K562 (cell line): ENCODE data around the gene CFAP70. TPM values are rescaled to one million over a fixed set of nuclear protein-coding genes. Genes with fewer than 3 reads are reported as not detected.
A peak's percentile ranks its signal among the peaks of the same experiment; 100 is the strongest.

Experiments
- BRCA1 ChIP-seq, 2 experiments: fragments of 450-650 bp in 1 of 2; sonication (generic) in 1 of 2; formaldehyde crosslinking in 1 of 2; IDR thresholded peaks; 2 replicates each; pipeline versions ENCODE4 v1.5.0 to v1.6.1; 2017 to 2020; ENCODE audit warnings: mild to moderate bottlenecking in 1 of 2, missing genetic modification reagents in 1 of 2
- COPS2 ChIP-seq: fragments of 450-650 bp; conservative IDR thresholded peaks from 2 replicates; pipeline ENCODE4 v1.6.1; 2016; ENCODE audit warnings: mild to moderate bottlenecking, moderate library complexity
- E2F3 ChIP-seq: fragments of 250-450 bp; sonication (Bioruptor Pico); IDR thresholded peaks from 2 replicates; pipeline ENCODE4 v1.4.0; 2020; ENCODE audit warnings: mild to moderate bottlenecking
- GATA2 ChIP-seq: sonication (generic); formaldehyde crosslinking; IDR thresholded peaks from 2 replicates; pipeline ENCODE4 v1.4.0; 2020; ENCODE audit warnings: mild to moderate bottlenecking, missing genetic modification reagents
- LARP7 ChIP-seq: fragments of 450-650 bp; IDR thresholded peaks from 2 replicates; pipeline ENCODE4 v1.6.1; 2016
- MED1 ChIP-seq: sonication (generic); formaldehyde crosslinking; IDR thresholded peaks from 2 replicates; pipeline ENCODE4 v1.8.1; 2023; ENCODE audit warnings: missing genetic modification reagents, borderline replicate concordance
- NCOA4 ChIP-seq: fragments of 450-650 bp; IDR thresholded peaks from 2 replicates; pipeline ENCODE4 v1.6.1; 2018; ENCODE audit warnings: mild to moderate bottlenecking; ENCODE audit not compliant: partially characterized antibody
- NONO ChIP-seq, 2 experiments: fragments of 200-400 bp in 1 of 2; fragments of 450-650 bp in 1 of 2; formaldehyde crosslinking in 1 of 2; IDR thresholded peaks; 2 replicates each; pipeline ENCODE4 v1.6.1; 2017; ENCODE audit warnings: low read depth in 2 of 2, mild to moderate bottlenecking in 2 of 2, moderate library complexity in 2 of 2, low read length in 1 of 2
- NR4A1 ChIP-seq, 2 experiments: fragments of 250-450 bp in 1 of 2; fragments of 450-650 bp in 1 of 2; sonication (Bioruptor Pico) in 1 of 2; IDR thresholded peaks; 2 replicates each; pipeline versions ENCODE4 v1.4.0 to v1.6.1; 2016 to 2020; ENCODE audit warnings: mild to moderate bottlenecking in 2 of 2, missing compliant biosample characterization in 1 of 2, missing genetic modification characterization in 1 of 2, moderate library complexity in 1 of 2
- POLR3G ChIP-seq: IDR thresholded peaks from 2 replicates; pipeline ENCODE4 v1.6.1; 2011; ENCODE audit not compliant: insufficient read length, insufficient replicate concordance; ENCODE audit errors: extremely low read depth
- POU5F1 ChIP-seq: fragments of 150-350 bp; IDR thresholded peaks from 2 replicates; pipeline ENCODE4 v1.6.1; 2014; ENCODE audit warnings: borderline replicate concordance, low read length, low read depth, mild to moderate bottlenecking; ENCODE audit not compliant: partially characterized antibody
- PRMT5 ChIP-seq: sonication (generic); formaldehyde crosslinking; IDR thresholded peaks from 2 replicates; pipeline ENCODE4 v1.5.0; 2020; ENCODE audit warnings: missing genetic modification reagents
- RHOXF2B ChIP-seq: fragments of 250-450 bp; sonication (Bioruptor Pico); conservative IDR thresholded peaks from 2 replicates; pipeline ENCODE4 v1.5.1; 2021
- SREBF2 ChIP-seq: sonication (generic); formaldehyde crosslinking; IDR thresholded peaks from 2 replicates; pipeline ENCODE4 v1.4.0; 2020; ENCODE audit warnings: mild to moderate bottlenecking, missing genetic modification reagents
- TCF3 ChIP-seq: sonication (generic); formaldehyde crosslinking; IDR thresholded peaks from 2 replicates; pipeline ENCODE4 v1.4.0; 2020; ENCODE audit warnings: mild to moderate bottlenecking, missing genetic modification reagents
- ZFX ChIP-seq: sonication (generic); formaldehyde crosslinking; IDR thresholded peaks from 2 replicates; pipeline ENCODE4 v1.8.0; 2022; ENCODE audit warnings: mild to moderate bottlenecking, missing genetic modification reagents, moderate library complexity
- ZSCAN29 ChIP-seq: fragments of 450-650 bp; IDR thresholded peaks from 2 replicates; pipeline ENCODE4 v1.6.1; 2017
- polyA plus RNA-seq, 8 experiments: library from polyadenylated mRNA; depleted of rRNA in 4 of 8; stranded (reverse) in 5 of 8; unstranded in 3 of 8; fragments of >200 nt; fragmentation: Nextera tagmentation in 2 of 8; fragmentation: Illumina TruSeq in 1 of 8; extraction: Ambion mirVana in 2 of 8; extraction: Trizol in 1 of 8; gene quantifications; 2 replicates each; pipeline versions ENCODE4 v1.2.1 to v1.2.3, GENCODE V29; 2011 to 2014; ENCODE audit warnings: inconsistent platforms in 1 of 8, missing spikeins in 1 of 8
- total RNA-seq, 7 experiments: library from RNA; depleted of rRNA in 6 of 7; stranded (reverse); fragments of >200 nt in 6 of 7; fragmentation: Illumina TruSeq in 2 of 7; extraction: Trizol in 2 of 7; gene quantifications; 2 replicates each; pipeline versions ENCODE4 v1.2.1 to v1.2.3, GENCODE V29; 2011 to 2021; ENCODE audit warnings: low replicate concordance in 1 of 7
- TF ChIP-seq, protein P1 (sequence below): fragments of 200-800 bp; sonication (Bioruptor generic); IDR thresholded peaks from 2 replicates; pipeline ENCODE4 v1.6.1; 2017; ENCODE audit warnings: missing genetic modification characterization, missing compliant biosample characterization
- TF ChIP-seq, protein P2 (sequence below): fragments of 450-650 bp; formaldehyde crosslinking; IDR thresholded peaks from 2 replicates; pipeline ENCODE4 v1.4.0; 2020; ENCODE audit warnings: mild to moderate bottlenecking, moderate library complexity
- TF ChIP-seq, protein P3 (sequence below): sonication (generic); formaldehyde crosslinking; IDR thresholded peaks from 2 replicates; pipeline ENCODE4 v1.9.0; 2022; ENCODE audit warnings: mild to moderate bottlenecking, missing genetic modification reagents
- TF ChIP-seq, protein P4 (sequence below): fragments of 450-650 bp; IDR thresholded peaks from 2 replicates; pipeline ENCODE4 v1.6.1; 2016; ENCODE audit warnings: antibody characterized with exemption
- TF ChIP-seq, protein P5 (sequence below): IDR thresholded peaks from 2 replicates; pipeline ENCODE4 v1.6.1; 2011; ENCODE audit warnings: borderline replicate concordance, low read depth, mild to moderate bottlenecking, moderate library complexity, low read length; ENCODE audit not compliant: insufficient read depth, poor library complexity, severe bottlenecking

The CFAP70 gene
- total and polyA plus RNA-seq, 9 of the 15 experiments (the other 6 are each of a cell fraction or from before 2014, with no cell fraction given) = 0.27 to 1.6 (median 0.86) TPM

DNA sequence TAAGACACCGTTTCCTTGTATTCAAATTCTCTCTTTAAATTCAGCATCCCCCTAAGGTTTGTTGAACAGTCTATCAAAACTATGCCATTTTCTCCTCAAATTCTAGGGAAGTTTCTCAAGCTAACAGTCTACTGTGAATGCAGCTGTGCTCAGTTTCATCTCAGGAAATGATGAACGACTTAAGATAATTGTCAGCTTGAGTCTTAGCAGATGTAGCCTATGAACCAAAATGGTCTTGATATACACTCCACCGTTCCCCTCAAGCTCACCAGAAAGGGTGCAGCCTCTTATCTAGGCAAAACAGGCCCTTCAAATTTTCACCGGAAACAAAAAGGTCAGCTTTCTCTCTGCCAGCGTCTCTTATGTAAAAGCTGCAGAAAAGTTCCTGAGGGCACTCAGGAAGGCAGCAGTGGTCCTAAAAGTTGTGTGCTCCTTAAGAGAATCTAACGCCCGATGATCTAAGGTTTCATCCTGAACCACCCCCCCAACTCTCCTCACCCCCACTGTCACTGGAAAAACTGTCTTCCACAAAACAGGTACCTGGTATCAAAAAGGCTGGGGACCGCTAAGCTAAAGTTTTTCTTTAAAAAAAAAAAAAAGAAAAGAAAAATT, 113.7 kb downstream of the CFAP70 start (continued):
- TF ChIP-seq, protein P1, sequence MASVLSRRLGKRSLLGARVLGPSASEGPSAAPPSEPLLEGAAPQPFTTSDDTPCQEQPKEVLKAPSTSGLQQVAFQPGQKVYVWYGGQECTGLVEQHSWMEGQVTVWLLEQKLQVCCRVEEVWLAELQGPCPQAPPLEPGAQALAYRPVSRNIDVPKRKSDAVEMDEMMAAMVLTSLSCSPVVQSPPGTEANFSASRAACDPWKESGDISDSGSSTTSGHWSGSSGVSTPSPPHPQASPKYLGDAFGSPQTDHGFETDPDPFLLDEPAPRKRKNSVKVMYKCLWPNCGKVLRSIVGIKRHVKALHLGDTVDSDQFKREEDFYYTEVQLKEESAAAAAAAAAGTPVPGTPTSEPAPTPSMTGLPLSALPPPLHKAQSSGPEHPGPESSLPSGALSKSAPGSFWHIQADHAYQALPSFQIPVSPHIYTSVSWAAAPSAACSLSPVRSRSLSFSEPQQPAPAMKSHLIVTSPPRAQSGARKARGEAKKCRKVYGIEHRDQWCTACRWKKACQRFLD (CRISPR knock-in tag) = no peak
- no peak for TF ChIP-seq RHOXF2B (CRISPR knock-in tag)
- no peak for TF ChIP-seq POU5F1
- no peak for TF ChIP-seq ZFX (CRISPR knock-in tag)
- TF ChIP-seq, protein P2, sequence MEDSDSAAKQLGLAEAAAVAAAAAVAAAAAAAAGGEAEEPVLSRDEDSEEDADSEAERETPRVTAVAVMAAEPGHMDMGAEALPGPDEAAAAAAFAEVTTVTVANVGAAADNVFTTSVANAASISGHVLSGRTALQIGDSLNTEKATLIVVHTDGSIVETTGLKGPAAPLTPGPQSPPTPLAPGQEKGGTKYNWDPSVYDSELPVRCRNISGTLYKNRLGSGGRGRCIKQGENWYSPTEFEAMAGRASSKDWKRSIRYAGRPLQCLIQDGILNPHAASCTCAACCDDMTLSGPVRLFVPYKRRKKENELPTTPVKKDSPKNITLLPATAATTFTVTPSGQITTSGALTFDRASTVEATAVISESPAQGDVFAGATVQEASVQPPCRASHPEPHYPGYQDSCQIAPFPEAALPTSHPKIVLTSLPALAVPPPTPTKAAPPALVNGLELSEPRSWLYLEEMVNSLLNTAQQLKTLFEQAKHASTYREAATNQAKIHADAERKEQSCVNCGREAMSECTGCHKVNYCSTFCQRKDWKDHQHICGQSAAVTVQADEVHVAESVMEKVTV = no peak
- 0 out of 4 replicates have a peak, but pooled peaks of 1 of the 2 experiments have one; percentile 55 for TF ChIP-seq NONO (IDR thresholded peaks at IDR 0.05; ENCODE audit: low read depth in 2 of 2, low read length in 1 of 2)
- no peak for TF ChIP-seq BRCA1 (IDR thresholded peaks at IDR 0.05)
- TF ChIP-seq BRCA1 (CRISPR knock-in tag; IDR thresholded peaks at IDR 0.05) = no peak
- TF ChIP-seq, protein P3, sequence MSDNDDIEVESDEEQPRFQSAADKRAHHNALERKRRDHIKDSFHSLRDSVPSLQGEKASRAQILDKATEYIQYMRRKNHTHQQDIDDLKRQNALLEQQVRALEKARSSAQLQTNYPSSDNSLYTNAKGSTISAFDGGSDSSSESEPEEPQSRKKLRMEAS (CRISPR knock-in tag) = no peak
- TF ChIP-seq LARP7 = no peak
- TF ChIP-seq NR4A1 (CRISPR knock-in tag; IDR thresholded peaks at IDR 0.05) = no peak
- no peak for TF ChIP-seq NR4A1 (tag; IDR thresholded peaks at IDR 0.05)
- TF ChIP-seq, protein P4, sequence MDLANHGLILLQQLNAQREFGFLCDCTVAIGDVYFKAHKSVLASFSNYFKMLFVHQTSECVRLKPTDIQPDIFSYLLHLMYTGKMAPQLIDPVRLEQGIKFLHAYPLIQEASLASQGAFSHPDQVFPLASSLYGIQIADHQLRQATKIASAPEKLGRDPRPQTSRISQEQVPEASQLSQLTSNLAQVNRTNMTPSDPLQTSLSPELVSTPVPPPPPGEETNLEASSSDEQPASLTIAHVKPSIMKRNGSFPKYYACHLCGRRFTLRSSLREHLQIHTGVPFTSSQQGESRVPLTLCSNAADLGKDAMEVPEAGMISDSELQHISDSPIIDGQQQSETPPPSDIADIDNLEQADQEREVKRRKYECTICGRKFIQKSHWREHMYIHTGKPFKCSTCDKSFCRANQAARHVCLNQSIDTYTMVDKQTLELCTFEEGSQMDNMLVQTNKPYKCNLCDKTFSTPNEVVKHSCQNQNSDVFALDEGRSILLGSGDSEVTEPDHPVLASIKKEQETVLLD = no peak
- no peak for TF ChIP-seq COPS2
- TF ChIP-seq SREBF2 = no peak
- no peak for TF ChIP-seq MED1 (CRISPR knock-in tag)
- TF ChIP-seq TCF3 (CRISPR knock-in tag) = peak; percentile 94
- TF ChIP-seq ZSCAN29 = no peak
- TF ChIP-seq POLR3G = no peak
- no peak for TF ChIP-seq NCOA4
- TF ChIP-seq E2F3 (CRISPR knock-in tag) = no peak
- peak; percentile 72 for TF ChIP-seq GATA2 (CRISPR knock-in tag)
- TF ChIP-seq, protein P5, sequence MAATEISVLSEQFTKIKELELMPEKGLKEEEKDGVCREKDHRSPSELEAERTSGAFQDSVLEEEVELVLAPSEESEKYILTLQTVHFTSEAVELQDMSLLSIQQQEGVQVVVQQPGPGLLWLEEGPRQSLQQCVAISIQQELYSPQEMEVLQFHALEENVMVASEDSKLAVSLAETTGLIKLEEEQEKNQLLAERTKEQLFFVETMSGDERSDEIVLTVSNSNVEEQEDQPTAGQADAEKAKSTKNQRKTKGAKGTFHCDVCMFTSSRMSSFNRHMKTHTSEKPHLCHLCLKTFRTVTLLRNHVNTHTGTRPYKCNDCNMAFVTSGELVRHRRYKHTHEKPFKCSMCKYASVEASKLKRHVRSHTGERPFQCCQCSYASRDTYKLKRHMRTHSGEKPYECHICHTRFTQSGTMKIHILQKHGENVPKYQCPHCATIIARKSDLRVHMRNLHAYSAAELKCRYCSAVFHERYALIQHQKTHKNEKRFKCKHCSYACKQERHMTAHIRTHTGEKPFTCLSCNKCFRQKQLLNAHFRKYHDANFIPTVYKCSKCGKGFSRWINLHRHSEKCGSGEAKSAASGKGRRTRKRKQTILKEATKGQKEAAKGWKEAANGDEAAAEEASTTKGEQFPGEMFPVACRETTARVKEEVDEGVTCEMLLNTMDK = no peak
- TF ChIP-seq PRMT5 (CRISPR knock-in tag) = no peak
